A673 (cell line): ENCODE results near the gene KLHL33.

Experiments
- CTCF ChIP-seq: fragments of 300-800, 200-600 bp; sonication (generic); conservative IDR thresholded peaks from 2 replicates; pipeline ENCODE4 v1.5.1; 2017; ENCODE audit warnings: low read depth, mild to moderate bottlenecking, antibody characterized with exemption, low read length, moderate library complexity, mixed read lengths
- EZH2 ChIP-seq: fragments of 200-600 bp; sonication (generic); IDR thresholded peaks from 2 replicates; pipeline ENCODE4 v1.6.1; 2017; ENCODE audit warnings: borderline replicate concordance, low read depth, mild to moderate bottlenecking, mixed read lengths, antibody characterized with exemption, low read length; ENCODE audit not compliant: poor library complexity, severe bottlenecking

- TF ChIP-seq EZH2: no peak
- TF ChIP-seq CTCF: no peak
Measured at GRCh38 chr14:20469242-20469889, 33.4 kb upstream of the KLHL33 start, which contains the start of gene PNP.
